ENCODE results near the gene HES7.
"Not testable (repeated sequence)": the region's sequence is repeated elsewhere in the genome, so short reads cannot be mapped to it uniquely, and the experiment has no call there.

Gene HES7

GRCh38 chr17:8123695-8124349, at the start of gene HES7:
Gene HES7 (minus strand): TSS chr17:8124106. CDS start chr17:8124084, 22 bp downstream.
- DNase-seq (ENCODE audit: low read depth in 2 of 2, low spot score in 1 of 2), result no peak

- no peak for DNase-seq (ENCODE audit: low read depth in 2 of 2, low spot score in 1 of 2)
These were observed 49.4 kb upstream of the HES7 start for GRCh38 chr17:8173056-8173870.

GRCh38 chr17:8170186-8170585, 46.3 kb upstream of the HES7 start:
- not testable (repeated sequence) for DNase-seq (ENCODE audit: low read depth in 2 of 2, low spot score in 1 of 2)

DNA sequence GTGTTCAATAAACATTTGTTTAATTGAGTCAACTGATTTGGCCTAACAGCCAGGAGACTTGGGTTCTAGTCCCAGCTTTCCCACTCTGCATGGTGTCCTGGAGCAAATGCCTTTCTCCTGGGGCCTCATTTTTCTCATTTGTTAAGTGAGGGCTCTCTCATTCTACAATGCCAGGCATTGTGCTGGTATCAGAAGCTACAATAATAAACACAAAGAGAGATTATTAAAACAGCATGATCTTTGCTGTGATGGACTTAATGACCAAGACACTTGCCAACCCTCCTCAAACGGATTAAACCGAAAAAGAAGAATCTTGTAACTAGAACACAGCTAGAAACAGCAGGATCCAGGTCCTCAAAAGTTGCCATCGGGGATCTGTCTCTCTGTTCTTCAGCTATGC, 43.6 kb upstream of the HES7 start:
- no peak for DNase-seq (ENCODE audit: low read depth in 2 of 2, low spot score in 1 of 2)

DNA sequence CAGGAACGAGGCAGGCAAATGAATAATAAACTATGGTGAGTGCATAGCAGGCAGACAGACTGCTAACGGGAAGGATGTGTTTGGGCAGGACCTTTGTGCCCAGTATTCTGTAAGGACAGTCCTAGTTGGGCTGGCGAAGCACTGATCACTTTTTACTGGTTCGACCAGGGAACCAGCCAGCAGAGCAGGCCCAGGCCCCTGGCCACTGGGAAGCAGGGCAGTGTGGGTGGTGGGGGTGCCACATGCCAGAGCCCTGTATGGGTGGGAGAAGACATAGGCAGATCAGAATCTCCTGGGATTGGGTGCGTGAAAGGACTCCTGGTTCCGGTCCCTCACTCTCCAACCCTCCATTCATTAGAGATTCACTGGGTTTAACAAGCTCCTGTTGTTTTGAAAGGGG, 42.8 kb upstream of the HES7 start:
- no peak for DNase-seq (ENCODE audit: low read depth in 2 of 2, low spot score in 1 of 2)

- no peak for DNase-seq (ENCODE audit: low read depth in 2 of 2, low spot score in 1 of 2)
These were observed 40.9 kb upstream of the HES7 start for GRCh38 chr17:8164815-8165131.

DNA sequence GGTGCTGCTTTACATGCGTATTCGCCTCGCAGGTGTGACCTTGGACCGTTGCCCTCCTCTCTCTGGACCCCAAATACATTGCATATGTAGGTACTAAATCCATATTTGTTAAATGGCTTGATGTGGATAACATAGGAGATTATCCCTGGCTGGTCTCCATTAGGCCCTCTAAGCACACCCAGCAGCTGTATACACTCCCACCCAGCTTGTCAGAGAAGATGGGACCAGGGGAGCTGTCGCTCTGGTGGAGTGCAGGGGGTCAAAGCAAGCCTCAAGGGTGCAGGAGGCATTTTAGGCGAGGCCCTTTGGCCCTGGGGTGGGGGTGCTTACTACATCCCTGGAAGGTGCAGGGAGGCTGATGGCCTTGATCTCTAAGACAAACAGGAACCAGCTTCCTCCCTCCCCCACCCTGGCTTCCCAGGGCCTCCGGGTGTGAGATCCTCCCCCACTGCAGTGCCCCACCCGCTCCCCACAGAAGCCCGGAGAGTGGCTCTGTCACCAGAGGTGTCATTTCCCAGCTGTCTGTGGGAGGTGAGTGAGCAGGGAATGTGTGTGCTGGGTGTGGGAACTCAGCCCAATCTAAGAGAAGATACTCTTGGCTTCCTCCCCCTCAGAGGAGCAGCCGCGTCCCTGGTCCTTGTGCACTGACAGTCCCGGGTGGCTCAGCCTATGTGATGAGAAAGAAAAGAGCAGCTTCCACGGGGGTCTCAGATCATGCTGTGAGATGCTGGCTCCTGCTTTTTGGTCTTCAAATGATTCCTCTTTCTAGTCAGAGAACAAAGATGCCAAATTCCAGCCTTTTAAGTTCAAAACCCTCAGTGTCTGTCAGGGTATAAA, 40.3 kb upstream of the HES7 start:
- no peak for DNase-seq (ENCODE audit: low read depth in 2 of 2, low spot score in 1 of 2)

DNA sequence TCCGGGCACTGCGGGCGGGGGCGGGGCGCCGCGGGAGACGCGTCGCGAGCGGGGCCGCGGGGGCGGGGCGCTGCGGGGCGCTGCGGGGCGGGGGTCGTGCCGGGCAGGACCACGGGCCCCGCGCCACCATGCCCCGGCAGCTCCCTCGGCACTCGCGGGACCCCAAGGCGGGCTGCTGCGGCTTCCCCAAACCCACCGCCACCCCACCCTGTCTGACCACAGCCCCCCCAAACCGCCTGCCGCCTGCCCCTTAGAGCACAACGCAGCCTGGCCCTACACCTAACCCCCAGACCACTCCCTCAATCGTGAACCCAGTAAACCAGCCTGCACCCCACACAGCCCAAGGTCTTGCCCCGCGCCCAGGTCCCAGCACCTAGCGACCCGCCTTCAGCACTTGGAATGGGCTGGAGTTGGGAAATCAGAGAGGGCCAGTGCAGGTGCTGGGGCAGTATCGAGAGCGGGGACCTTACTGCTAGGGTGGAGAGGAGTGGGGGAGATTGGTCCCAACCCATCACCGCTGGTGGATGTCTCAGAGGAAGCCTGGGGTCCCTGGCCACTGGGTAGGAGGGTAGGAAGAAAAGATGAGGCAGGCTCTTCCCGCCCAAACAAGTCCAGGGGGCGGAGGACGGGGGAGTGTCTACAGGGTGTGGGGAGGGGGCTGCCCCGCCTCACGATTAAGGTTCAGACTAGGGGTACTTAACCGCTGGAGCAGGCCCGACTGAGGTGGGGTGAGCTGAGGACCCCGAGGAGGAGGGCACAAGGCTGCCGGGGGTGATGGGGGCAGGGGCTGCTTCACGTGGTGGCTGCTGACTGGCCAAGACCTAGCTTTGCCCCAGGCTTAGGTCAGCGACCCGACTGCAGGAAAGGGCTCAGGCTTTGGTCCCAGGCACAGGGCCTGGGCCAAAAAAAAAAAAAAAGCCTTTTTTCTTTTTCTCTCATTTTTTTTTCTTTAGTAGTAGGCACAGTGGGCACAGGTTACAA, 39.4 kb upstream of the HES7 start:
- no peak for DNase-seq (ENCODE audit: low read depth in 2 of 2, low spot score in 1 of 2)

DNA sequence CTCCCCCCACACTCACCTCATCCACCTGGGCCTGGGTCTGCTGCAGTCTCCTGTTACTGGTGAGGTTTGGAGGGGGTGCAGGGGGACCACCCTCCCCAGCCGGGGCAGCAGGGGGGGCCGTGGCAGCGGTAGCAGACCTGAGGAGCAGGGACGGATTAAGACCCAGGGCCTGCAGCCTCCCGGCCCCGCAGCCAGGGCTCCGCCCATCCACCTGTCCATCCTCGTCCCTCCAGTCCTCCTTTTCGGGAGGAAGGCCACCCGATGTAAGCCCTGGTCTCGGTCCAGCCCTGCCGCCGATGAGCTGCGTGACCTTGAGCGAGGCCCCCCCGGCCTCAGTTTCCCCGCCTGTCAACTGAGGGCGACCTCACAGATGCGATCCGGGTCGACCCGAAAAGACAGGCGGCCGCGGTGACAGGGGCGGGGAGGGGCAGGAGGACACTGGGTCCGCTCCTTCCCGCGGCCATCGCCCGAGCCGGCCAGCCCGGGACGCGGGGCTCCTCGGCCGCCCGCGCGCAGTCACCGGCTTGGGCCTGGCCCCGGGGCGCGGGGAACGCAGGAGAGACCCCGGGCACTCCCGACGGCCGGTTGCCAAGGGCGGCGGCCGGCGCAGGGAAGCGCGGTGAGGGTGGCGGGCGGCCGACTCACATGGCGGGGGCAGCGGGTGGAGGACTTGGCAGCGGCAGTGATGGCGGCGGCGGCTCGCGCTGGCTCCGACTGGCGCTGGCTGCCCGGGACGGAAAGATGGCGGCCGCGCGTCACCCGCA, 38.5 kb upstream of the HES7 start, which contains the start of gene VAMP2:
Gene VAMP2, minus strand, starts transcription at position 716 of the 764 bp plus-strand sequence. Its CDS starts 69 bp downstream, at position 647.
- DNase-seq (ENCODE audit: low read depth in 2 of 2, low spot score in 1 of 2), result peak; percentile 53 to 67

GRCh38 chr17:8161289-8162232, 37.7 kb upstream of the HES7 start:
- DNase-seq (ENCODE audit: low read depth in 2 of 2, low spot score in 1 of 2), result no peak

- DNase-seq (ENCODE audit: low read depth in 2 of 2, low spot score in 1 of 2), result no peak
These were observed 36.9 kb upstream of the HES7 start for GRCh38 chr17:8160741-8161221.

DNA sequence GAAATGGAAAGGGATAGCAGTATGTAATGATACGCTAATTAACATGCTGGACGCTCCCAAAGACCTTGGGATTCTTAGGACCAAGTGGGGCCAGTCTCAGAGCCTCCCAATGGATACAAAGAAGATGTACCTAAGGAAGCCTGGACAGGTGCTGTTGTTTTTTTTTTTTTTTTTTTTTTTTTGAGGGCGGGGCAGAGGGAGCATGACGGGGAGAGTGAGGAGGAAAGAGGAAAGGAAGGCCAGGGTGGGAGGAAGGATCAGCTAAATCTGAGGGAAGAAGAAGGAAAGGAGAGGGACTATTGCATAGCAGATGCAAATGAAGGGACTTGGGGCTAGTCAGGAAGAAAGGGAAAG, 36.3 kb upstream of the HES7 start:
- no peak for DNase-seq (ENCODE audit: low read depth in 2 of 2, low spot score in 1 of 2)

- no peak for DNase-seq (ENCODE audit: low read depth in 2 of 2, low spot score in 1 of 2)
These were observed 35.7 kb upstream of the HES7 start for GRCh38 chr17:8159459-8160223.

DNA sequence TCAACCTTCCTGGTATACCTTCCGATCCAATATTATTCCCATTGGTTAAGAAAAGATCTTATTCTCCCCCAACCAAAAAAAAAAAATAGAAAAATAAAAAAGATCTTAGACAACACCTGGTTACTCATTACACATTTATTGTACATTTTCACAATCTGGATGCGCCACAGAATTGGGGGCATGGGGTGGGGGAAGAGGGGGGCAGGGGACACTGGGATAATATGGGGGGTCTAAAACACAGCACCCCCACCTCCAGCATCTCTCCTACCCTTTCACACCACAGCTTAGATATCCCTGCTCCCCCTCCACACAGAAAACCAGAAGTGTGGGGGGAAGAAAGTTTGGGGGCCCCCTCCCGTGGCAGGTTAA, 35.1 kb upstream of the HES7 start:
- DNase-seq (ENCODE audit: low read depth in 2 of 2, low spot score in 1 of 2), result no peak

- DNase-seq (ENCODE audit: low read depth in 2 of 2, low spot score in 1 of 2), result peak; percentile 70 to 78
These were observed 34.5 kb upstream of the HES7 start for GRCh38 chr17:8158267-8159031.

DNA sequence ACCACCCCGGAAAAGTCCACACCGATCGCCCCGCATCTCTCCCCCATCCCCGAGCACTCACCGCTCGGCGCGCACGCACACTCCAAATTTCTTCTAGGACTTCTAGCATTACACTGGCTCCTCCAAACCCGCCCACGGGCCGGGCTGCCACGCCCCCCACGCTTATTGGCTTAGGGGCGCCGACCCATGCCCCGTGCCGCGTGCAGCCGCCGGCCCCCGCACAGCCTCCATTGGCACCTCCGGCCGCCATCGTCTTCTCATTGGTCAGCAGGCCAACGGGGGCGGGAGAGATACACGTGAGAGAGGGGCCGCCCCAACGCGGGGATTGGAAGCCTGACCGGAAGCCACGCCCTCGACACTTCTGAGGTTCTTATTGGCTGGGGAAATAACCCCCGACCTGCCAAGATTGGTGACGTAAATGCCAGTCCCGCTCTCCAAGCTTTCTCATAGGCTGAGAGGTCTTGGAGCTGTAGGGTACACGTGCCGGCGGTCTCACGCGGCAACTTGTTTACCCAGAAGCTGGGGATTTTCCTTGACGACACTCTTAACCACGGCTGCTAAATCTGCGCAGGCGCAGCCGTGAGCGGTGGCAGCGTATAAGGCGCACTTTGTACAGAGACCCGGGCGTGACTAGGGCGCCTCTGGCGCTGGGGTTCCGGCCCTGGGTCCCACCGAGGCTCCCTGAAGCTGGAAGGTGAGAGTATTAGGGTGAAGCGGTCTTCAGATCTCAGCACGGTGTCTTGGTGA, 32.5 kb upstream of the HES7 start:
- DNase-seq (ENCODE audit: low read depth in 2 of 2, low spot score in 1 of 2), result peak; percentile 100

- DNase-seq (ENCODE audit: low read depth in 2 of 2, low spot score in 1 of 2), result no peak
These were observed 32.0 kb upstream of the HES7 start for GRCh38 chr17:8155996-8156245.
